Psoas muscle (tissue), 8 donors: ENCODE data around the gene CHAD. TPM values are rescaled to one million over a fixed set of nuclear protein-coding genes. Genes with fewer than 3 reads are reported as not detected.

Experiments used
- ATAC-seq, 4 donors: fragments of 200-7000 bp; cut with Tn5 transposase; one replicate each; pipeline ENCODE4 v1.9.1; 2020; ENCODE audit warnings: moderate library complexity in 3 of 4, mild to moderate bottlenecking in 2 of 4
- DNase-seq, 2 donors: peaks; one replicate each; pipeline ENCODE4 v3.0.0-alpha.2; 2020
- H3K27ac ChIP-seq: fragments of 200-600 bp; one replicate; pipeline ENCODE4 v1.8.0; 2022
- H3K27me3 ChIP-seq, 3 donors: fragments of 200-600 bp in 1 of 3; one replicate each; pipeline versions ENCODE4 v1.6.1 to v1.8.0; 2013 to 2022; ENCODE audit warnings: low read length in 2 of 3, mild to moderate bottlenecking in 2 of 3, moderate library complexity in 1 of 3; ENCODE audit not compliant: insufficient read depth in 3 of 3
- H3K36me3 ChIP-seq, 2 donors: fragments of 200-600 bp in 1 of 2; one replicate each; pipeline versions ENCODE4 v1.6.1 to v1.8.0; 2013 to 2022; ENCODE audit warnings: low read depth in 1 of 2, mild to moderate bottlenecking in 1 of 2, moderate library complexity in 1 of 2; ENCODE audit not compliant: insufficient read depth in 1 of 2
- H3K4me1 ChIP-seq: fragments of 200-600 bp; one replicate; pipeline ENCODE4 v1.8.0; 2022
- H3K4me3 ChIP-seq: fragments of 200-600 bp; one replicate; pipeline ENCODE4 v1.8.0; 2022; ENCODE audit warnings: mild to moderate bottlenecking
- H3K9me3 ChIP-seq: fragments of 200-600 bp; one replicate; pipeline ENCODE4 v1.8.0; 2022
- WGBS, 3 donors: extraction: QIAGEN DNeasy Blood & Tissue Kit; methylation state at CpG; one replicate each; pipeline versions ENCODE4 v1.1.6 to v1.1.7; 2013; 5-methylcytosine and 5-hydroxymethylcytosine counted together
- intact Hi-C, 2 donors: fragments of 100-400 bp; cut with DNase I; formaldehyde crosslinking; loops; one replicate each; pipeline versions ENCODE4 v1.11.0 to v1.14.2; 2022
- polyA plus RNA-seq, 3 donors: library from polyadenylated mRNA; stranded (reverse); fragments of 200-250 nt; gene quantifications; one replicate each; pipeline ENCODE4 v1.2.3, GENCODE V29; 2013
- total RNA-seq, 4 donors: library from RNA; stranded (reverse); fragmentation: NEBNext Ultra II Directional in 2 of 4; extraction: Animal tissue kit (Norgen Biotek cat#: 25700) in 2 of 4; gene quantifications; one replicate each; pipeline versions ENCODE4 v1.2.1 to v1.2.4, GENCODE V29; 2021 to 2023
- TF ChIP-seq, protein P1 (sequence below): fragments of 200-600 bp; IDR thresholded peaks from one replicate; pipeline ENCODE4 v1.8.0; 2022; ENCODE audit warnings: antibody characterized with exemption
- donor health status: healthy with polysubstance abuse.
- donor health status: DM: no; HTN: no; CAD: no; lungs with moderate emphysema.
- donor health status: Bipolar disorder and iron deficiency.
- donor health status: healthy.
- donor health status: DM: yes; HTN: yes; CAD: no.
- donor health status: DM: no; HTN: no; CAD: no.
- donor health status: DM: no; HTN: no; CAD: no.
- donor health status: DM: yes; HTN: yes; CAD: no.

Gene CHAD
- total and polyA plus RNA-seq, 7 donors: 0.09 to 0.76 (median 0.42) TPM; not detected in 2

DNA sequence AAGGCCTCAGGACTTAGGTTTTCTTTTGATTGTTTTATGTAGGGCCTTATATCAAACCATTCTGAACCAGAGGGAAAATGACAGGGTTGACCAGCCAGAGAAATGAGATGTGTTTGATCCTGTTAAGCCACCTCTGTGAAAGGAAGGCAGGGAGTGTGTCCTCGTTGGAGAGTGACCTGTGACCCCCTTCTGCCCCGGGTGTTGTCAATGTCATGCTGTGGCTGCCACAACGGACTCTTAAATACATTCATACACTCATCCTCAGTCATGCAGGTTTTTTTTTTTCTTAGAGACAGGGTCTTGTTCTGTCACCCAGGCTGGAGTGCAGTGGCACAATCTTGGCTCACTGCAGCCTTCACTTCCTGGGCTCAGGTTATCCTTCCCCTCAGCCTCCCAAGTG lies 45.7 kb upstream of the CHAD start:
- H3K9me3 ChIP-seq: no peaks in the 10 kb centered on the region
- TF ChIP-seq, protein P1, sequence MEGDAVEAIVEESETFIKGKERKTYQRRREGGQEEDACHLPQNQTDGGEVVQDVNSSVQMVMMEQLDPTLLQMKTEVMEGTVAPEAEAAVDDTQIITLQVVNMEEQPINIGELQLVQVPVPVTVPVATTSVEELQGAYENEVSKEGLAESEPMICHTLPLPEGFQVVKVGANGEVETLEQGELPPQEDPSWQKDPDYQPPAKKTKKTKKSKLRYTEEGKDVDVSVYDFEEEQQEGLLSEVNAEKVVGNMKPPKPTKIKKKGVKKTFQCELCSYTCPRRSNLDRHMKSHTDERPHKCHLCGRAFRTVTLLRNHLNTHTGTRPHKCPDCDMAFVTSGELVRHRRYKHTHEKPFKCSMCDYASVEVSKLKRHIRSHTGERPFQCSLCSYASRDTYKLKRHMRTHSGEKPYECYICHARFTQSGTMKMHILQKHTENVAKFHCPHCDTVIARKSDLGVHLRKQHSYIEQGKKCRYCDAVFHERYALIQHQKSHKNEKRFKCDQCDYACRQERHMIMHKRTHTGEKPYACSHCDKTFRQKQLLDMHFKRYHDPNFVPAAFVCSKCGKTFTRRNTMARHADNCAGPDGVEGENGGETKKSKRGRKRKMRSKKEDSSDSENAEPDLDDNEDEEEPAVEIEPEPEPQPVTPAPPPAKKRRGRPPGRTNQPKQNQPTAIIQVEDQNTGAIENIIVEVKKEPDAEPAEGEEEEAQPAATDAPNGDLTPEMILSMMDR: no peak
- no peaks in the 10 kb centered on the region for H3K36me3 ChIP-seq
- H3K27me3 ChIP-seq: no peaks in the 10 kb centered on the region
- no peak overlapping the region for H3K4me3 ChIP-seq
- intact Hi-C loops: no loop called here
- no peak overlapping the region for H3K27ac ChIP-seq
- 58 to 67% (median 63%) methylated on average over 3 of the region's 3 CpGs for WGBS, 3 donors
- ATAC-seq: no peak
- no peak for DNase-seq
- no peaks in the 10 kb centered on the region for H3K4me1 ChIP-seq

DNA sequence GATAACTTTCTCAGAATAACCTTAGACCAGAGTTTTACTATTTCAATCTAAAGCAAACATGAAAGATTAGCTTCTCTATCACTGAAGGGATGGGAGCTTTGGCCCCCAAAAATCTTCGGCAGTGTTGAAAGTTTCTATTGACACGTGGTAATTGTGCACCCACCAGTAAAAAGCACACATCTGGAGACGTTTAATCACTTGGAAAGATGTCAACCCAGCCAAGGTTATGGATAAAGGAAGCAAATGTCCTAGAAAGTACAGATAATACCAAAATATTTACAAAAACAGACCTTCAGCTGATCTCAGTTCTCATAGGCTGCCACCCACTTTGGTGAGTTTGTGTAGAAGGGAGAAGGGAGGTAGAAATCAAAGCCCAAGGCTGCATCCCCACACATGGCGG lies 44.8 kb upstream of the CHAD start:
- H3K4me1 ChIP-seq: no peaks in the 10 kb centered on the region
- no peaks in the 10 kb centered on the region for H3K27me3 ChIP-seq
- no peak overlapping the region for H3K4me3 ChIP-seq
- ATAC-seq: no peak
- H3K36me3 ChIP-seq: no peaks in the 10 kb centered on the region
- WGBS, 3 donors: 67 to 81% (median 69%) methylated on average over 4 of the region's 4 CpGs
- TF ChIP-seq, protein P1: no peak
- H3K27ac ChIP-seq: no peak overlapping the region
- H3K9me3 ChIP-seq: no peaks in the 10 kb centered on the region
- no peak for DNase-seq
- intact Hi-C loops: no loop called here

DNA sequence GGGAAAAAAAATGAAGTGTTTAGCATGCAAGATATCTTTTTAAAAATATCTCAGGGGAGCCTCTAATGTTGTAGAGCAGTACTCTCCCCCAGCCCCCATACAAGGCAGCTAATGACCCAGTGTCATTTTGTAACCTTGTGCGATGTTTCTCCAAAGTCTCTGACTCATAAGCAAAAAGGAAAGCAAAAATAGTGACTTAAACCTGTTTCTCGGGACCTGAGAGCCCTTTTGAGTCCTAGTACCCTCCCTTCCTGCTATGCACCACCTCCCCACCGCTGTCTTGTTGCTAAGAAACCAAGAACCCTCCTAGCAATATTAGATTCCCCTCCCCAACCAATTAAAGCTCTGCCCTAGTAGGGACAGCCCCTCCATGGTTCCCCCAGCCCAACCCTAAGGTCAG lies 42.4 kb upstream of the CHAD start:
- WGBS, 3 donors: 50 to 64% (median 62%) methylated on average over 3 of the region's 3 CpGs
- intact Hi-C loops: no loop called here
- Histone ChIP-seq H3K27me3 (no peaks in the 10 kb centered on the region), H3K4me1 (no peaks in the 10 kb centered on the region), H3K36me3 (no peaks in the 10 kb centered on the region), H3K4me3 (no peak overlapping the region), H3K27ac (no peak overlapping the region), H3K9me3 (no peaks in the 10 kb centered on the region)
- TF ChIP-seq, protein P1: no peak
- ATAC-seq (no peak), DNase-seq (no peak)

DNA sequence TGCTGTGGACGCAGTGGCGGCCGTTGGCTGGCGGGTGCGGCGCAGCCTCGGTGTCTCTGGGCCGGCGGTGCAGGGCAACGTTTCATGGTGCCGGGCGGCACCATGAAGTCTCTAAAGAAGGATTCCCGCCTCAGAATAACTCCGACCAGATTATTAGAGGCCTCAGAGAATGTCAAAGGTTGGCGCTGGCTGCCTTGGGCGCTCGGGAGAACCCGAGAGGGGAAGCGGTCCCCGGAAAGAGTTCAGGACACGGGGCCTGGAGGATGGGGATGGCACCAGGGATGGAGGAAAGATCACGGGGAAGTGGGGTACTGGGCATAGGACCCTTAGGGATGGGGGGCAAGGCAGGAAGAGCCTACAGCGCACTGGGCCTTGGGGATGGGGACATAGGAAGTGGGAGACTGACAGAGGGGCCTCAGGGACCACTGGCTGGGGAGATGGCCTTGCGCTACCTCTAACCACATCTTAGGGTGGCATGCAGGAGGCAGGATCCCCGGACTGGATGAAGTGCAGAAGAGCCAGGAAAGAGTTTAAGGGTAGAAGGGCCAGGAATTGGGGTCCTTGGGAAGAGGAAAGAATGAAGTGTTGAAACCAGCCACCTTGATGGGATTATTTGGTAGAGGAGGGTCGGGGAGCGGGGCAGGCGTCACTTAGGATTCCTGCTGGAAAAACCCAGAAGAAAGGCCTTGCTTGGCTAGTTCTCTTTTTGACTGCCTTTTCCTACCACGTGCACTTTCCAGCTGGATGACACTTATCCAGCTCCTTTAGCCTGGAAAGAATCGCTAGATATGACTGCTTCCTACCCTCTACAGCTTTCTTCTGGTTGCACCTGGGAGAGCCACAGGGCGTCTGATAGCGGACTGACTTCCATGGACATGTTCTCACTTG lies 40.1 kb upstream of the CHAD start:
- Histone ChIP-seq H3K4me3 (peak overlapping the region; percentile 75), H3K27ac (peak overlapping the region; percentile 65), H3K9me3 (no peaks in the 10 kb centered on the region), H3K27me3 (no peaks in the 10 kb centered on the region), H3K4me1 (no peaks in the 10 kb centered on the region), H3K36me3 (no peaks in the 10 kb centered on the region)
- ATAC-seq (peak in 1 of 4 donors; percentile 2), DNase-seq (peak in 1 of 2 donors; percentile 35)
- WGBS, 3 donors: 27 to 40% (median 28%) methylated on average over 29 to 32 of the region's 32 CpGs
- intact Hi-C loops: no loop called here
- TF ChIP-seq, protein P1: no peak
